GM12891 (cell line): ENCODE data around the gene ELOVL1.

Source experiments
- PAX5 ChIP-seq: IDR thresholded peaks from 2 replicates; pipeline ENCODE4 v1.6.1; 2011; ENCODE audit warnings: low read length, moderate library complexity, mild to moderate bottlenecking; ENCODE audit not compliant: insufficient read depth, severe bottlenecking
- POLR2A ChIP-seq: IDR thresholded peaks from 2 replicates; pipeline ENCODE4 v1.6.1; 2011; ENCODE audit warnings: low read depth, low read length, control low read depth
- TAF1 ChIP-seq: IDR thresholded peaks from 2 replicates; pipeline ENCODE4 v1.6.1; 2011; ENCODE audit warnings: low read depth, low read length, control low read depth

DNA sequence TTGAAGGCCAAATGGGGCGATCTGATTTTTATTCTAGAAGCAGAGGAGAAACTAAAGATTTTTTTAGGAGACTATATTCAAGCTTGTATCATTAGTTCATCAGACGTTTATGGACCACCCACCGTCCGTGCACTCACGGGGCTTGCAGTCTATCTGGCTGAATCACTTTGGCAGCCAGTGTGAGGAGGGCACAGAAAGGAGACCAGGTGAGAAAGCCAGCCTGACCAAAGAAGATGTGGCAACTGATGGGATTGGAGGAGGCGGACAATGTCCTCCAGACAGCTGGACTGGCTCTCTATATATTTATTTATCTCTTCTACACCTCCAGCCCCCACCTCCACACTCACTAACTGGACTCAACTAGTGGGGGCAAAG is 822 bp upstream of the ELOVL1 start:
- TF ChIP-seq POLR2A, result no peak
- TF ChIP-seq PAX5, result no peak
- TF ChIP-seq TAF1, result no peak
